ENCODE measurements around the gene MYO1G.

MYO1G gene

DNA sequence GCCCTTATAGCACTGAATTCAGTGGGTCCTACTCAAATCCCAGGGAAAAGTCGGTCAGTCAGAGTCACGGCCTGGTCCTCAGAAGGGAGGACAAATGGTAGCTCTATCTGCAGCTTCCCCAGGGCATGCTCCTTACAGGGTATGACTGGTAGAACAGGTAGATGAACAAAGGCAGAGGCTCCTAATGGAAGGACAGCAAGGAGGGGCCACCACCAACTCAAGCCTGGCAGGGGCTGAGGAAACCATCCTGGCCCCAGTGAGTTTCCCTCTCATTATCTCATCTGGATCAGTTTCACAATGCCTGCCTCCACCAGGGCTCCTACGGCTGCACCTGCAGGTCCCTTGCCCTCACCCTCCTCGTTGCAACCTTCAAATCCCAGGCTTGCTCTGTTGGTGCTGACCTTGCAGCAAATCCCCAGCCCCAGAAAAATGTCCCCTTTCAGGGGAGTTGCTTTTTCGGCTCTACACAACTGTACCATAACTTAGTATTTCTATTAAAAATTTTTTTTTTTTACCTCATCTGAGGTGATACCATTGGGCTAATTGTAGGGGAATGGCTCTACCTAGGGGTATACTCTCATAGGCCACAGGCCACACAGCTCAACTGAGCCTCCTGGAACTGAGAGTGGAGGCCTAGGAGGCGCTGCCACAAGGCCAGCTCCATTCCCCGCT is 2.4 kb upstream of the MYO1G start:
- ATAC-seq (peak; percentile 5), DNase-seq (peak; percentile 63)

DNA sequence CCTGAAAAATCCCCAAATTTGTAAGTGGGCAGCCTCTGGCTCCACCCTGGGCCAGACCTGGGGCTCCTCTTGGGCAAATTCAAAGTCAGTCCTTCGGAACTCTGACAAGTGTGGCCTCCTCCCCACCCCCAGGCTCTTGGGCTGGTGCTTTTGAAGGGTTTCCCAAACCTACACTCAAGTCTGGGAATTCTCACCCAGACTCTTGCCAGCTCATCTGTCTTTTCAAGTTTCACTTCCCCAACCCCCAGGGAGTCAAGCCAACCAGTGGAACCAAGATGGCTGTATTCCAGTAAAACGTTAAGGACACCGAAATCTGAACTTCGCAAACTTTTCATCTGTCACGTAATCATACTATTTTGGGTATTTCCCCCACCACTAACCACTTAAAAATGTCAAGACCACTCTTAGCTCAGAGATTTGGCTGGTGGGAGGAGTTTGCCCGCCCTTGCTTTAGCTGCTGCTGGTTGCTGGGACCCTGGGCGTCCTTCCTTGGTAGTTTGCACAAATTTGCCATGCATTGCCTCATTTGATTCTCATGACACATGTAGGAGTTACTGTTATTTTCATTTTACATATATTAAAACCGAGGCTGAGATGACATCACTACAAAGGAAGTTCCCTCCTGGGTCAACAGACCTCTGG is 1.7 kb upstream of the MYO1G start:
- DNase-seq (peak; percentile 87), ATAC-seq (peak; percentile 62)

DNA sequence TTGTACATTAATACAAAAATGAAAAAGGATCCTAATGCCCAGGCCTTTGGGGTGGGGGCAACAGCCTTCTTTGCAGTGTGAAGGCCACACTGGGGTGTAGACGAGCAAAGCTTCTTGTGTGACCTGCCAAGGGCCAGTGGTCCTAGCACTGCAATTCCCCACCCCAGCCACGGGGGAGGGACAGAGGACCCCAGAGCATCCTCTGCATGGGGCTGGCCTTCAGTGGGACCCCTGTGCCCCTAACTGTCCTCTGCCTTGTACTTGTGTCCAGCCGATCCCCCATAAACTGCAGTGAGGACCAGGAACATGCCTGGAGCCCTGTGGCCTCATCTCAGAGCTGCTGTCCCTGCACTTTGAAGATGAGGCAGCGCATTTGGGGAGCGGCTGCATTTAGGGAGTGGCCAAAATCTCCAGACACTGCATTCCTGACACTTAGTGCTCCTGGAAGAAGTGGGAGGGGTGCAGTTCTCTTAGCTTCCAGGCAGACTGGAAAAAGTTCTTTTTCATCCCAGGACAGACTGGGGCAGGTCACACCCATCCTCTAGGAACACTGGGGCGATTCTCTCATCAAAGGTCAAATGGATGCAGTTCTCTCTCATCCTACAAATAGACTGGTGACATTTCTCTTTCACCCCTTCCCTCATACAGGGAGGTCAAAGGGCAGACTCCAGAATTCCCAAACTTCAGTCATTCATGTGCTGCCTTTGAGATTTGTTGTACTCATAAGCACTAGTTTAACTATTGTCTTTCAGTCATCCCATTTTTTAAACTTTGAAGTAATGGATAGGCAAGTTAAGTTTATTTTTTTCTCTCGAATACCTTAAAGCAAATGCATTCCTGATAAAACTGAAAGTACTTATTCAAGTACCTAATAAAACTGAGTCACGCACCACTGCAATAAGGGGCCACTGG is 922 bp upstream of the MYO1G start:
- DNase-seq, result peak; percentile 60
- no peak for ATAC-seq

DNA sequence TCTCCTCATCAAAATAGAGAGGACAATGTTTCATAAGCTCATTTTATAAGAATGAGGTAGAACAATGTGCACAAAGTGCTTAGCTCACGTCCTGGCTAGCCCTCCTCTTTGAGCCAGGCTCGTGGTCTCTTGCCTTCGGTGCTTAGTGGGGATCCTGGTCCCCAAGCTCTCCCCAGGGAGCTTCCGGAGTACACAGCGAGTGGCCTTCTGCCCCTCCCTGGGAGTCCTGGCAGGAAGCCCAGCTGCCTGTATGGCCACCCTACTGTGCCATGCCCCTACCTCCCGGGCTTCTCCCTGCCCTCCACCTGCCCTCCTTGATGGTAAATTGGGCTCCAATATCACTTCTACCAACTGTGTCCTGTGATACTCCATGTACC is 868 bp downstream of the MYO1G start:
- DNase-seq (no peak), ATAC-seq (no peak)

DNA sequence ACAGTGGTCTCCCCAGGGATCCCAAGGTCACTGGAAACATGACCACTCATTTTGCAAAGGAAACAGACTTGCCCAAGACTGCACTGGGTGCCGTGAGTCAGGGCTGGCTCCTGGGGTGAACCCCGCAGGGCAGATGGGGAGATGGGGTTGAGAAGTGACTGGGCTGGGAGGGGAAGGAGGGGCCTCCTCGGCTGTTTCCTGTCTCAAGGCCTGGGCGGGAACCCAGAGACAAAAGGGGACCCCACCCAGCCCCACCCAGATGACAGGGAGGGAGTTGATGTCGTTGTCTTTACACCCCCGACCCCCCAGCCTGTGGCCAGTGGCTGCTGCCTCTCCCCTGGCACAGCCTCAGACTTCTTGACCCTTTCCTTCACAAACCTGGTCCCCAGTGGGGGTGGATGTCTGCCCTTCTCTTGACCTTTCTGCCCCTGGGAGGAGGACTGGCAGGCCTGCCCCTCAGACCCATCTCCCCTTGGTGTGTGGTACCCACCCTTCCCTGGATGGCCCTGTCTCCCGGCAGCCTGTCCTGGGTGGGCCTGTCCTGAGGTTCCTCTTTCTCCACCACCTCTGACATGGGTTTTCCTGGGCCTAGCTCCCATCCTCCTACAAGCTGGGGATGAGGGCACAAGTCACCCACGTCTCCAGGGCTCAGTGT is 1.4 kb downstream of the MYO1G start:
- DNase-seq (peak; percentile 83), ATAC-seq (peak; percentile 48)

DNA sequence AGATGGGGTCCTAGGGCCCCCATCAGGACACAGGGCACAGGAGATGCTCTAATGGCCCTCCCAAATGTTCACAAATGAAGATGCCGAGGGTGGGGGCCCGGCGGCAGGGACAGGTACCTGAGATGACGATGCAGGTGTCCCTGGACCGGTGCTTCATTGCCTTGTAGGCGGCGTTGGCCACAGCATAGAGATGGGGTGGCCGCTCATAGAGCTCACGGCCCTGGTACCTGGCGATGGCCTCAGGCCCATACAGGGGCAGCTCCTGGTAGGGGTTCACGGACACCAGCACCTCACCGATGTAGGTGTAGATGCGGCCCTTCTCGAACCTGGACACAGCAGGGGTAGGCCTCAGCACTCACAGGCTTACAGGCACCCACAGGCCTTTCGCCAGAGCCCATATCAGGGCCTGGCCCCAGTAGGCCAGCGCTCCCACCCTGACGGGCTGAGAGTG is 2.0 kb downstream of the MYO1G start:
- ATAC-seq, result no peak

DNA sequence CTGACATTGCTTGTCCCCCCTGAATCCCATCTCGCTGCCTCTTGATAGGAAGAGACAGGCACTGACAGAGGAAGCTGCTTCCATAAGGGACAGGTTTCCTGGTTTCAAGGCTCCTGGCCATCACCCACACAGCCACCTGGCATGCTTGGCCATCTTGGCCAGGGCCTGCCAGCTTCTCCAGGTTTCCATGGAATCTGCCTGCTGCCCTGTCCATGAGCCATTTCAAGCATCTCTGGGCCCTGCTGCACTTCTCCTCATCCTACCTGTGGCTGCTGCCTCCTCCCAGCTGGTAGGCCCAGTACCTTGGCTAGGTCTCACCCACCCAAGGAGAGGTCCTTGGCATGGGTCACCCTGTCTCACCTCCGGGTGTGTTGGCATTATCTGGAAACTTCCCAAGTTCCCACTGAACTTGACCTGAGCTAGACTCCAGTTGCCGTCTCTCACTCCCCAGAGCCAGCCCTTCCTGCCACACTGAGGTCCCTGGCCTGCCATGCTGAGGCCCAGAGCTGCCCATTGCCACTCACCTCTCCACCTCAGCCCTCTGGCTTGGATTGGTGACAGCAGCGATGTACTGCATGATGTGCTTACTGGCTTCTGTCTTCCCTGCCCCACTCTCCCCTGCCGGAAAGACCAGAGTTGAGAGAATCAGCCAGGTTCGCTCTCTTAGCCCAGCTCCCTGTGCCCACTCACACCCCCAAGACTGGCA is 2.6 kb downstream of the MYO1G start:
- ATAC-seq, result no peak
- no peak for DNase-seq

More for the DNA sequence above, 2.0 kb downstream of the MYO1G start:
- DNase-seq, result no peak

DNA sequence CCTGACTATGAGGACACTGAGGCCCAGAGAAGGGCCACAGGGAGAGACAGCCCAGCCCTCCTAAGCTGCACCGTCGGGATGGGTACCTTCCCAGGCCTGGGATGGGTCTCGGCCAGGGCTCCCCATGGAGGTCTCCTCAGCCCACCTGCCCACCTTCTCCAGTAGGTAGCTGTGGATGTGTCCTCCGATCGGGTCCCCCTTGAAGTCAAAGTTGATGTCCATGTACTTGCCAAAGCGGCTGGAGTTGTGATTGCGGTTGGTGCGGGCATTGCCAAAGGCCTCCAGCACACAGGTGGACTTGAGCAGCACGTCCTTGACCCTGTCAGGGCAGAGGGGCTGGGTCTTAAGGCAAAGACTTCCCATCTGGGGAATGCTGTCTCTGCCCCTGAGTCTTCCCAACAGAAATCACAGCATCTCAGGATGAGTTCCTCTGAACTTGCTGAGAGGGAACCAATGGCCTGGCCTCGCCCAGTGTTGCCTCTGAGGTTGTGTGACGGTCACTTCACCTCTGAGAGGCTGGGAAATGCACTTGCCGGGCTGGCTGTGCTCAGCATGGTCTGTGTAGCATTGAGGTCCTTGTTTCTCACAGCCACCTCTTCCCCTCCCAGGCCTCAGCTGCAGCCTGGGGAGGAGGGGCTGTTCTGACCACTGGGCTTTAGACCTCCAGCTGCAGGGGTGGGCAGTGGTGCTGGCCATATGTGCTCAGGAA is 3.3 kb downstream of the MYO1G start:
- ATAC-seq, result no peak
- no peak for DNase-seq

DNA sequence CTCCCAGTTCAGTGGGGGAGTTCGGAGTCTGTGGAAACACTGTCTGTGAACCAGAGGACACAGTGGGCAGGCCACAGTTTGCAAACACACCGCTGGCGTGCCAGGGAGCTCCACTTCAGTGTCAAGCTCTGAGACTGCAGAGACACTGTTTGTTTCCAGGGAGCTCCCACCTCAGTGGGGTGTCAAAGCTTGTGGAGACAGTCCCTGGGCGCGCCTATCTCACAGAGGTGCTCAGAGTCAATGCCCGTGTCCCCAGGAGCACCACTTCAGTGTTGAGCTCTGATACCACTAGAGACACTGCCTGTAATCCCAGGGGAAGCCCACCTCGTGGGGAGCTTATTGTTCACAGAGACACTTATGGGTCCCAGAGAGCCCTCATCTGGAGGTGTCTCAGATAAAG is 4.3 kb downstream of the MYO1G start:
- ATAC-seq (no peak), DNase-seq (peak; percentile 4)

DNA sequence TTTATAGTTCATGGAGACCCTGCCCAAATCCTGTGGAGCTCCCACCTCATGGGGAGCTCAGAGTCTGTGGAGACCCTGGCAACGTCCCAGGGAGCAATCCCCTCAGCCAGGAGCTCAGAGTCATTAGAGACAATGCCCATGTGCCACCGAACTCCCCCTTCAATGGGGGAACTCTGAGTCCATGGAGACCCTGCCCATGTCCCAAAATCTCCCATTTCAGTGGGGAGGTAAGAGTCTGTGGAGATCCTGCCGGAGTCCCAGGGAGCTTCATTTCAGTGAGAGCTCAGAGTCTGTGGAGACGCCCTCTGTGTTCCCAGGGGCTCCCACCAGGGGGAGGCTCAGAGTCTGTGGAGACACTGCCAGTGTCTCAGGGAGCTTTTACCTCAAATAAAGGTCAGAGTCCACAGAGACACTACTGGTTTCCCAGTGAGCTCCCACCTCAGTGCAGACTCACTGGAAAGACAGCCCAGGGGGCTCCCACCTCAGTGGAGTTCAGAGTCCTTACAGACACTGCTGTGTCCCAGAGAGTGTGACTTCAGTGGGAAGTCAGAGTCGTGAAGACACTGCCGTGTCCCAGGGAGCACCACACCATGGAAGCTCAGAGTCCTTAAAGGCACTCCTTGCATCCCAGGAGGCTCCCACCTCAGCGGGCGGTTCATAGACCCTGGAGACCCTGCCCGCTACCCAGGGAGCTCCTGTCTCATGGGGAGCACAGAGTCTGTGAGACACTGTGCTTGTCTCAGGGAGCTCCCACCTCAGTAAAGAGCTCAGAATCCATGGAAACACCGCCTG is 5.0 kb downstream of the MYO1G start:
- DNase-seq, result peak; percentile 68
- ATAC-seq, result no peak

DNA sequence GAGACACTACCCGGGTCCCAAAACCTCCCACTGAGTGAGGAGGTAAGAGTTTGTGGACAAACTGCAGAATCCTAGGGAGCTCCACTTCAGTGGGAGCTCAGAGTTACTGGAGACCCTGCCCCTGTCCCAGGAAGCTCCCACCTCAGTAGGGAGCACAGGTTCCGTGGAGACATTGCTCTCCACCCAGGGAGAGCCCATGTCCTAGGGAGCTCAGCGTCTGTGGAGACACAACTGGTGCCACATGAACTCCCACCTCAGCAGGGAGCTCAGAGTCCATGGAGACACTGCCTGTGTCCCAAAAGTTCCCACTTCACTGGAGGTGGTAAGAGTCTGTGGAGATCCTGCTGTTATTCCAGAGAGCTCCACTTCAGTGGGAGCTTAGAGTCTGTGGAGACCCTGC is 6.3 kb downstream of the MYO1G start:
- no peak for ATAC-seq

DNA sequence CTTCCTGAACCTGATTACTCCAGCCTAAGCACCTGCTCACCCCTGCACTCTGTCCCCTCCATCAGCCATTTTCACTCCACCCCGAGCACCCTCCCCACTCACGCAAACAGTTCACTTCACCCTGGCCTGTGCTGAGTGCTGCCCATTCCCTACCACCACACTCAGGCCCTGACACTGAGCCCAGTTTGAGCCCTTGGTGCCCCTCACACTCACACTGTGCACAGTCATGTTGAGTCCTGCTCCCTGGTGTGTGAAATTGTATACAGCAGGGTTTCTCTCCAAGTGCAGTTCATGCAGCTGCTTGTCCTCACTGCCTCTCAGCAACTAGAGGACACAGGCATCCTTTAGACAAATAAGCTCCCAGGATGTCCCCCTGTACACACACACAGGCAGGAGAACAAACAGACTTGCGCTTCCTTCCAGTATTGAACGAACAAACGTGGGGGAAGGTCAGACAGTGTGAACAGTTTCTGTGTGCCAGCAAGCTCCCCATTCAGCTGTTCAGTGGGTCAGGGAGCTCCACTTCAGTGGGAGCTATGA is 6.8 kb downstream of the MYO1G start:
- no peak for ATAC-seq
- peak; percentile 5 for DNase-seq

More for the DNA sequence above, 6.3 kb downstream of the MYO1G start:
- DNase-seq, result peak; percentile 3

DNA sequence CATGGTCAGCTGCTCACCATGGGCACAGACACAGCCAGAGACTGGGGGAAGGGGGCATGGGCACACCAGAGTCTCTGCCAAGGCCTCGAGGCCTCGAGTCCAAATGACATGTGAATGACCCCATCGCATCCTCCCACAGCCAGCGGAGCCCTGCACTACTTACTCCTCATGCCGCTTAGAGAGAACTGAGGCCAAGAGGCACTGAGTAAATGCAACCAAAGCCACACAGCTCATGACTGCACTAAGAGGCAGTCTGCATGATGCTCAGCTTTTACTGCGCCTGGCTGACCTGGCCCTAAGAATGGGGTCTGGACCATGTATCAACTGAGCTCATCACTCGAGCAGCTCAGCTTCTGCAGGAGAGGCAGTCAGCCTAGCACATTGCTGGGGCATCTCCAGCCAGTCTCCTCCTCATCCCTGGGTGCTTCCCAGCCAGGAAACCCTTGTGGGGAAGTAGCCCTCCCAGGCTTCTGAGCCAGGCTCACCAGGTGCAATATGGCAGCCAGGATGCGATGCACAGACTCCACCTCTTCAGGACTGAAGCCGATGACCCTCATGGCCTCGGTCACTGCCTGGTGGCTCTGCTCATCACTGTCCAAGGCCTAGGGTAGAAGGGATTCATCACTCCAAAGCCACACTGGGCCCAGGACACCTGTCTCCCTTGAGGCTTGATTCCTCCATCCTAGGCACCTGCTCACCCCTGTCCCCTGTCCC is 7.5 kb downstream of the MYO1G start:
- DNase-seq (peak; percentile 4), ATAC-seq (no peak)

DNA sequence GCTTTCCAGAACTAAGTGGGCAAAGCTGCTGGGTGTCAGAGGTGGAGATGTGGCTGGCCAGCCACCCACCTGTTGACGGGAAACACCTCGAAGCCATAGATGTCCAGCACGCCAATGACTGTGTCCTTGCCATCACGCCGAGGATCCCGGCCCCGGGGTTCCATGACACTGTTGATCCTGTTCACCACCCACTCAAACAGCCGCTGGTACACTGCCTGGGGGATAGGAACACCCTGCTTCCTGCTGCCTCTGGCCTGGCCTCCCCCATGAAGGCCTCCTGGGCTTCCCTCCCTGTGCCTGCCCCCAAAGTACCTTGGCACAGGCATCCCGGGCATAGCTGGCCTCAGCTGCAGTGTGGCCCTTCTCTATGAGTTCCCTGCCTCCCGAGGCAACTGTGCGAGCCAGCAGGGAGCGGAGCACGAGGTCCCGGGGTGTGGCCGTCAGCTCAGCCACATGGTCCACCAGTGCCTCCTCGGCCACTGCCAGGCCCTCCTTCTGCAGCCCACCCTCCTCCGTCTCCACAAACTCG is 8.2 kb downstream of the MYO1G start:
- ATAC-seq (no peak), DNase-seq (peak; percentile 4)

DNA sequence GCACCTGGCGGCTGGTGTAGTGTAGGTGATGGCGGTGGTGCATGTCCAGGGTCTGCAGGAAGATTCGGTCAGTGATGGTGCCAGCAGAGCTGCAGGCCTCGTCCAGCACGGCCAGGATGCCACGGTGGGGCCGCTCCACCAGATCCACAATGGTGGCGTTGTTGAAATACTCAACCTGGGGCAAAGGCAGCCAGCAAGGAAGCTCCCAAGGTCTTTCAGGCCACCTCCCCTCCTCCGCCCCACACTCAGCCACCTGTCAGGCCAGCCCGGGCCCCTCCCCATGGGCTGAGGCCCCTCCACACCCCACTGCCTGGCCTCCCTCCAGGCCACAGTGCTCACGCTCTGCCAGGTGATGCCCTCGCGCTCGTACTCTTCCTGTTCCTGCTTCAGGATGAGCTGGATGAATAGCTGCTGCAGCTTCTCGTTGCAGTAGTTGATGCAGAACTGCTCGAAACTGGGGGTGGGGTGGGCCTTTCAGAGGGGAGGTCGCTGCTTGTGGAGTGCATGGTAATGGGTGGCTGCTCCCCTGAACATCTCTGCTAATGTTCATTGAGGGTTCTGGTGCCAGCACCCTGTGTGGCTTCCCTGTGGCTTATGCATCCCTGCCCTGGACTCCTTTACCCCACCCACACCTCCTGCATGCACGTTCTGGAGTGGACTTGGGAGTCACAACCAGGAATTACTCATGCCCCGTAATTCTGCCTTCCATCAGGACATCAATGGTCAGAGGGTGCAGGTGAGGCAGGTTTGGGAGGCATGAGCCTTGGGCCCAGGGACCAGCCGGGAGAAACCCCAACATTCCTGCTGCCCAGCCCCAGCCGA is 8.9 kb downstream of the MYO1G start:
- ATAC-seq (no peak), DNase-seq (peak; percentile 5)

DNA sequence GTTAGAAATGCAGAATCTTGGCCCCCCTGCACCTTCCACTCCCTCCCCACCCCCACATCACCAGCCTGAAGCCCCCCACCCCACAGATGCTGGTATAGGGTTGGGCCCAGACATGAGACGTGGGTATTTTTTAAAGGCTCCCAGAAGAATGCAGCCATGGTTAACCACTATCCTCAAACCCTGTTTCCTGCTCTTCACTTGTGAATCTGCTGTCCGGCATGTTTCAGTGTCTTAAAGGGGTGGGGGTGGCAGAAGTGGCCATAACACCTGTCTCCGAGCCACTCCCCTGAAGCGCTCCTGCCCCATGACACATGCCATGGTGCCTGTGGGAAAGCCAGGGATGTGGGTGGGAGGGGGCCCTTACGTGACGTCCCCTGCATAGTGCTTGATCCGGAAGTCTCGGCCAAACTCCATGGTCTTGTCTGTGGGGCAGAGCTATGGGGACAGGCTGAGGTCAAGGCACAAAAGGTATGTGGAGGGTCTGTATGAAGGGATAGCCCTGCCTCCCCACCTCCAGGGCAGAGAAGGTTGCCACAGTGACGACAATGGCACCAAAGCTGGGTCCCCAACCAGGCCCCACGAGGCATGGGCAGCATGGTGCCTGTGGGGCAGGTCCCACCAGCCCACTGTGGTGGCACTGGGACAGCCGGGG is 9.6 kb downstream of the MYO1G start:
- ATAC-seq, result no peak

More for the DNA sequence above, 9.6 kb downstream of the MYO1G start:
- DNase-seq, result peak; percentile 2
